BLaER1 (cell line): Measurements from ENCODE around the gene MUC6.
A peak's percentile ranks its signal among the peaks of the same experiment; 100 is the strongest.

Experiments used
- H3K27ac ChIP-seq: shearing (Covaris generic); formaldehyde crosslinking; 2 replicates; pipeline ENCODE4 v1.8.1; 2022
- H3K27me3 ChIP-seq: shearing (Covaris generic); formaldehyde crosslinking; 2 replicates; pipeline ENCODE4 v1.8.1; 2022
- H3K36me3 ChIP-seq: shearing (Covaris generic); formaldehyde crosslinking; 2 replicates; pipeline ENCODE4 v1.8.1; 2022
- H3K4me1 ChIP-seq: shearing (Covaris generic); formaldehyde crosslinking; 2 replicates; pipeline ENCODE4 v1.8.1; 2022
- H3K4me2 ChIP-seq: shearing (Covaris generic); formaldehyde crosslinking; 2 replicates; pipeline ENCODE4 v1.8.1; 2022
- H3K4me3 ChIP-seq: shearing (Covaris generic); formaldehyde crosslinking; 2 replicates; pipeline ENCODE4 v1.8.1; 2022
- H3K9ac ChIP-seq: shearing (Covaris generic); formaldehyde crosslinking; 2 replicates; pipeline ENCODE4 v1.8.1; 2022
- H3K9me3 ChIP-seq: shearing (Covaris generic); formaldehyde crosslinking; 2 replicates; pipeline ENCODE4 v1.8.1; 2022
- H4K20me1 ChIP-seq: shearing (Covaris generic); formaldehyde crosslinking; 2 replicates; pipeline ENCODE4 v1.8.1; 2022
- Cebpa-rat ChIP-seq: shearing (Covaris generic); IDR thresholded peaks from 2 replicates; pipeline ENCODE4 v1.8.1; 2022

MUC6 gene

DNA sequence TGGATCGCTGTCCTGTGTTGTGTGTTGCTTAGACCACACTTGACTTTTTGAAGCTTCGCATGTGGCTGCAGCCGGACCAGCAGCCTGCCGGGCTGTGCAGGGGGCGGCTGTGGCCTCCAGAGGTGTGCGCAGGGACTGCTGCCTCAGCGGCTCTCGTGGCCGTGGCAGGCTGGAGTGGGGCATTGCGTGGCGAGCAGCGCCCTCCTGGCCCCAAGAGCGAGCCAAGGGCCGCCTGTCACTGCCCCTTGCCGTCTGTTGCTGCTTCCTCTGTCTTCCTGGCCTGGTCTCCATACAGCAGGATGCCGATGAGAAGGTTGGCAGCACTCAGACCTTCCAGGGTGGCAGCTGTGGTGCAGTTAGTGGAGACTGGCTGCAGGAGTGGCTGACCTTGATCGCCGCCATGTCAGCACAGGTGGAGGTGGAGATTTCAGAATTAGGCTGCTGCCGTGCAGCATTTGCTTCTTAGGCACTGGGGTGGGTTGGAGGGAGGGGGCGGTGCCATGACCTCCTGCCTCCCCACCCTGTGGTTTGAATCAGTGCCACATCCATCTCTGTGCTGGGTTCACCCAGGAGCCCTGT lies 34.0 kb downstream of the MUC6 start:
- no peak for TF ChIP-seq Cebpa-rat
- Histone ChIP-seq H3K9me3 (no peaks in the 10 kb centered on the region), H3K9ac (peak overlapping the region; percentile 60), H3K4me1 (peaks cover 98% of the 10 kb centered on the region), H3K4me2 (peak overlapping the region; percentile 96), H3K4me3 (no peak overlapping the region; the same call in 1 of the 2 replicates), H4K20me1 (no peaks in the 10 kb centered on the region), H3K36me3 (peaks cover 59% of the 10 kb centered on the region), H3K27me3 (no peaks in the 10 kb centered on the region), H3K27ac (peak overlapping the region; percentile 95)

DNA sequence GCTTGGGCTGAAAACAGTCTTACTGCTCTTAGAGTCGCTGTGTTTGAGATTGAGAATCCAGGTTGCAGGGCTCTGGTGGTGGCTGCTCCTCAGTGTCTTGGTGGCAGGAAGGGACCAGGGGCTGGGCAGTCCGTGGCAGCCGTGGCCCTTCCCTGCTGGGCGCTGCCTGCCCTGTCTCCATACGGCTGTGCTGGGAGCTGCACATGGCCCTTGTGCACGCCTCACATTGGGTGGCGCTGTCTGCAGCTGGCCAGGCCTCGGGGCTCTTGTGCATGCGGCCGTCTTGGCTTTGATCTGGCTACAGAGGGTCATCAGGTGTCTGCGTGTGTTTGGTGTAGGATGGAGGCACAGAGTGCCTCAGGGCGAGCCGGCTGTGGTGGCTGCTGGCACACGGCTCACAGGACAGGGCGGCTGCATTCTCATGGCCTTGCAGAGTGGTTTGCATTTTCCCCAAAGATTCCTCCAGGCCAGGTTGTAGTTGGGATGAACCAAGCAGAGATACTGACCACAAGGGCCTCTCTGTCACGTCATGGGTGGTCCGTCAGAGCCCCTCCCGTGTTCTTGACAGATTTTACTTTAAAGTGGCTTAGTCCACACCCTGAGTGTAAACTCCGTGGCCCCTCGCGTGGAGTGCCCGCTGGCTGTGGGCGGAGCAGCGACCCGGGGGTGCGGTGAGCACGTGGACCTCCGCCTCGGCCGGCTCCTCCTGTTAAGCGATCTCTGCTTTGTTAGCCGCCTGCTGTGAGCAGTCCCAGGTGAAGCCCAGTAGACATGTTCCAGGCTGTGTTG lies 34.7 kb downstream of the MUC6 start:
- Histone ChIP-seq H4K20me1 (no peaks in the 10 kb centered on the region), H3K27ac (peak overlapping the region; percentile 95), H3K27me3 (no peaks in the 10 kb centered on the region), H3K36me3 (peaks cover 65% of the 10 kb centered on the region), H3K4me2 (peak overlapping the region; percentile 96), H3K9me3 (no peaks in the 10 kb centered on the region), H3K4me1 (peaks cover 98% of the 10 kb centered on the region), H3K9ac (peak overlapping the region; percentile 60), H3K4me3 (no peak overlapping the region)
- no peak for TF ChIP-seq Cebpa-rat

DNA sequence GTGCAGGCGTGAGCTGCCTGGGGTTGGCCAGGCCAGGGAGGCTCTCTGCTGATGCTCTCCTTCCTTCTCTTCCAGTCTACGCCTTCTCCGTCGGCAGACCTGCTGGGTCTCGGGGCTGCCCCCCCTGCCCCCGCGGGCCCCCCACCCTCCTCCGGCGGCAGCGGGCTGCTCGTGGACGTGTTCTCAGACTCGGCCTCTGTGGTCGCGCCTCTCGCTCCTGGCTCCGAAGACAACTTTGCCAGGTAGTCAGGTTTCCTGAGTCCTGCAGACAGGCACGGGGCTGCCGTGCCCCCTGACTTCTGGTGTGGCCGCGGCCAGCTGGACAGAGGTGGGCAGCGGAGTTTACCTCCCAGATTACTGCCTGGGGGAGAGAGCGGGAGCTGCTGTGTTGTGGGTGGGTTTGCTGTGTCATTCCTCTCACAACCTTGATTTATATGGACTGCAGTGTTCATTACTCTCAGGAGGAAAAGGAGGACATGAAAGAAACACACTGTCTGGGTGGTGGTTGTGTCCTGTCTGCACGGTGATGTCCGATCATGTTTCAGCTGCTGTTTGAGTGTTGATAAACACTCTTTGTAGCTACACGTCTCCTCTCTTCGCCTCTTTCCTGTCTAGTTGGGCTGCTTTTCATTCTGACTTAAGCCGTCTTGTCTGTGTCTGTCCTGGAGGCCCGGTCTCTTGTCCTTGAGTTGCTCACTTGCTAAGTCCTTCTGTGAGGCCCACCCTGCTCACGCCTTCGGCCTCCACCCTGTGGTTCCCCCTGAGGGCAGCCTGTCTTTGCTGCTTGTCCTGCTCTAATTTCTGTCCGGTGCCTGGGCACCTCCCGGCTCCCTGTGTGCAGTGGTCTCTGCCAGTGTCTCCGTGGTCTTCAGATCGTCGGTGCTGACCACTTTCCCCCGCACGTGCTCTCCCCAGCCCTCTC lies 35.9 kb downstream of the MUC6 start:
- Histone ChIP-seq H3K9ac (peak overlapping the region; percentile 60), H3K27ac (peak overlapping the region; percentile 95), H3K4me2 (peak overlapping the region; percentile 96)

DNA sequence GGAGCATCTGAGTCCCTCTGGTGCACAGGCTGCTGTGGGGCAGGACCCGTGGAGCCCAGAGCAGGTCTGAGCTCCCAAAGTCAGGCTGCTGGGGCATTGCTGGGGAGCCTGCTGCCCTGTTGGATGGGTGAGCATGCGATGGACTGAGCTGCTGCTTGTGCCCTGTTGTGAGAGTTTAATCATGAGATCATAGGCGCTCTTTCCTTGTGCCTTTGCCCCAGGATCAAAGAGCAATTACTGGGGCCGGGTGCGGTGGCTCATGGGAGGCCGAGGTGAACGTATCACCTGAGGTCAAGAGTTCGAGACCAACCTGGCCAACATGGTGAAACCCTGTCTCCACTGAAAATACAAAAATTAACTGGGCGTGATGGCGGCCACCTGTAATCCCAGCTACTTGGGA lies 37.5 kb downstream of the MUC6 start:
- H3K27ac ChIP-seq: peak overlapping the region; percentile 1; the same call in 1 of the 2 replicates
- H3K9me3 ChIP-seq: no peaks in the 10 kb centered on the region
- H3K9ac ChIP-seq: no peak overlapping the region
- peak overlapping the region; percentile 32 for H3K4me2 ChIP-seq
- no peaks in the 10 kb centered on the region for H3K27me3 ChIP-seq
- no peaks in the 10 kb centered on the region for H4K20me1 ChIP-seq
- H3K4me1 ChIP-seq: peaks cover 97% of the 10 kb centered on the region
- H3K4me3 ChIP-seq: no peak overlapping the region
- peaks cover 73% of the 10 kb centered on the region for H3K36me3 ChIP-seq
- TF ChIP-seq Cebpa-rat: no peak

More for the DNA sequence above, 35.9 kb downstream of the MUC6 start:
- H4K20me1 ChIP-seq: no peaks in the 10 kb centered on the region
- H3K27me3 ChIP-seq: no peaks in the 10 kb centered on the region
- TF ChIP-seq Cebpa-rat: no peak
- no peak overlapping the region; the same call in 1 of the 2 replicates for H3K4me3 ChIP-seq
- H3K9me3 ChIP-seq: no peaks in the 10 kb centered on the region
- H3K36me3 ChIP-seq: peaks cover 71% of the 10 kb centered on the region
- peaks cover 98% of the 10 kb centered on the region for H3K4me1 ChIP-seq

DNA sequence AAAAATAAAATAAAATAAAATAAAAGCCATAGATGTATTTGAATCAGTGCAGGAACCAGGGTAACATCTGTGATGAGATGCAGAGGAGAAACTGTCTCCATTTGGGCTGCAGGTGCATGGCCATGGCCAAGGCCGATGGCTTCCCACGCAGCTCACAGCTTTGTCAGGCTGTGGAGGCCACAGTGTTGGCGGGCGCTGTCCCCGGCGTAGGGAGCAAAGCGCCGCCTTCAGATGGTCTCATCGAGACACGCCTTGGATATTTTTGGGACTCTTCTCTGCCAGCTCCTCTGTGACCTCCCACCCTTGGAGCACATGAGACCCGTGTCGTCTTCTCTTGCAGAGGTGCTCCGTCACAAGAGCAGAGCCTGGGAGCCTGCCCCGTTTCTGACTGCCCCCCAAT lies 38.6 kb downstream of the MUC6 start:
- Histone ChIP-seq H3K9ac (no peak overlapping the region), H3K36me3 (peaks cover 73% of the 10 kb centered on the region), H3K4me3 (no peak overlapping the region), H3K9me3 (no peaks in the 10 kb centered on the region), H3K27ac (no peak overlapping the region), H4K20me1 (no peaks in the 10 kb centered on the region), H3K4me1 (peaks cover 86% of the 10 kb centered on the region), H3K27me3 (no peaks in the 10 kb centered on the region), H3K4me2 (peak overlapping the region; percentile 17; the same call in 1 of the 2 replicates)
- no peak for TF ChIP-seq Cebpa-rat

DNA sequence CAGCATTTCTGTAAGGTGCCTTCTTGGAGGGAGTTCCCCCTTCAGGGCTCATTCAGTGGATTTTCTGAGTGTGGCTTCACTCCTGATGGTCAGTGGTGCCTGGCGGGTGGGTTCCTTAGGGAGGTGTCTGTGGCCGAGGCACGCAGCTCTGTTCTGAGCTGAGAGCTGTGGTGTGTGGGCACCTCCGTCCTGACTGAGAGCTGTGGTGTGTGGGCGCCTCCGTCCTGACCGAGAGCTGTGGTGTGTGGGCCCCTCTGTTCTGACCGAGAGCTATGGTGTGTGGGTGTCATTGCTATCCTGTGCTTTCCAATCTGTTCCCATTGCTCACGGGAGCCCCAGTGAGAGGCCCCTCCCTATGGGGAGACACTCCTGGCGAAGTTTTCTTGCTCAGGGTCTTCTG lies 39.8 kb downstream of the MUC6 start:
- peaks cover 74% of the 10 kb centered on the region for H3K36me3 ChIP-seq
- H3K4me1 ChIP-seq: peaks cover 77% of the 10 kb centered on the region
- H3K4me3 ChIP-seq: peak overlapping the region; percentile 35; the same call in 1 of the 2 replicates
- H4K20me1 ChIP-seq: 0 out of 2 replicates have a peak, but pooled peaks cover 7% of the 10 kb centered on the region
- no peaks in the 10 kb centered on the region for H3K9me3 ChIP-seq
- no peaks in the 10 kb centered on the region for H3K27me3 ChIP-seq
- H3K27ac ChIP-seq: peak overlapping the region; percentile 86
- no peak for TF ChIP-seq Cebpa-rat
- H3K4me2 ChIP-seq: peak overlapping the region; percentile 72
- peak overlapping the region; percentile 71 for H3K9ac ChIP-seq

DNA sequence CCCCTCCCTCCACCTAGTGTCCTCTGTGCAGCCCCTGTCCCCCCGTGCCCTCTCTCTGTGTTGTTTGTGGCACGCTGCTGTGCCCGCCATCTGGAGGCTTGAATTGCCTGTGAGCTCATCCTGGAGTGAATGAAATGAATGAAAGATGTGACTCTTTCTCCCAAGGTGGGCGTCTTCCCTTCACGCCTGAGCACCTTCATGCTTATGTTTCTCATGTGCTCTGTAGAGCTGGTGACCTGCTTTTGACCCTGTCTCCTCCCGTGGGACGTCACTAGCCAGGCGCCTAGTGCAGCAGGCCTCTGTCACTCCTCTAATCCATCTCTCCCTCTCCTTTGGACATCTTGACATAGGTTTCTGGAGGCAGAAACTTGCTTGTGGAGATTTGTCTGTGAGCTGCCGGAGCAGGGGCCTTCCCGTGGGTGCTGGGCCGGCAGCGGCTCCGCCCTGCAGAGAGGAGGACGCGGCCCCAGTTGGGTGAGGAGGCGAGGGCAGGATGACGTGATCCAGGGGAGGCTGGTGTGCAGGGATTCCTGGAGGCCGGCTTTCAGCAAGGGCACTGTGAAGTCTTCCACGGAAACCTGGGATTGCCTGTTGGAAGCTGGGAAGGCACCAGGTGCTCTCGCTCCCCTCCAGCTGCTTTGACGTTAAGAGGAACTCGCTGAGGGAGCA lies 40.6 kb downstream of the MUC6 start:
- H3K36me3 ChIP-seq: peaks cover 72% of the 10 kb centered on the region
- TF ChIP-seq Cebpa-rat: no peak

DNA sequence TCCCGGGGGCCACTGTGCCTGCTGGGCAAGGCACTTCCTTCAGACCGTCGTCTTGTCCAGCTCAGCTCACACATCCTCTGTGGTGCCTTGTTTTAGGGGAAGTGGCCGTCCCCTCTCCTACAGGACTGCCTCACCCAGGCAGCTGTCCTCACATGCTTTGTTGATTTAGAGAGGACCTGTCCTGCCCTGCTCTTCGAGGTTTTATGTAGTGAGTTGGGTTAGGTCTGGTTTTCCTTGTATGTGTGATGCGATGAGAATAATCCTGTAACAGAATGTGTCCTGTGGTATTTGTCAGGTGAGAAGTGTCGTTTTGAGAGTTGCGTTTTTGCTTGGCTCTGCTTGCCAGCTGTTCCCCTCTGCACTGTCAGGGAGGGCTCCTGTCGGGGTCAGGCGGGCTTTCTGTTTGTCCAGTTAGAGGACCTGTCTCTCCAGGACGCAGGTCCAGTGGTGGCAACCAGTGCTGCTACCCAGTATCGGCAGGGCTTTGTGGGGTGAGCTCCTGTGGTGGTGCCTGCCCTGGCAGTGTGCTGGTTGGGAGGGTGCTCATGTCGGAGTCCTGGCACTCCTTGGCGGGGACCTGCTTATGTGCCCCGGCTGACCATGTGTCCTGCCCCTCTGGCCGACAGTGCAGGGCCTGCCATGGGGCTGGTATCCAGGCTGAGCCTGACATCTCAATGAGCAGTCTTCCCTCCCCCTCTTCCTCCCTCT lies 41.3 kb downstream of the MUC6 start:
- no peak overlapping the region for H3K4me3 ChIP-seq
- no peak overlapping the region for H3K9ac ChIP-seq
- peak overlapping the region; percentile 72 for H3K4me2 ChIP-seq
- no peak for TF ChIP-seq Cebpa-rat
- no peaks in the 10 kb centered on the region for H3K9me3 ChIP-seq
- peaks cover 71% of the 10 kb centered on the region for H3K36me3 ChIP-seq
- 0 out of 2 replicates have a peak, but pooled peaks cover 7% of the 10 kb centered on the region for H4K20me1 ChIP-seq
- peak overlapping the region; percentile 86 for H3K27ac ChIP-seq
- no peaks in the 10 kb centered on the region for H3K27me3 ChIP-seq
- peaks cover 63% of the 10 kb centered on the region for H3K4me1 ChIP-seq

More for the DNA sequence above, 40.6 kb downstream of the MUC6 start:
- peak overlapping the region; percentile 72 for H3K4me2 ChIP-seq
- H3K27ac ChIP-seq: peak overlapping the region; percentile 86
- peaks cover 70% of the 10 kb centered on the region for H3K4me1 ChIP-seq
- 0 out of 2 replicates have a peak, but pooled peaks cover 7% of the 10 kb centered on the region for H4K20me1 ChIP-seq
- peak overlapping the region; percentile 35; the same call in 1 of the 2 replicates for H3K4me3 ChIP-seq
- H3K9me3 ChIP-seq: no peaks in the 10 kb centered on the region
- no peaks in the 10 kb centered on the region for H3K27me3 ChIP-seq
- peak overlapping the region; percentile 71 for H3K9ac ChIP-seq
